Tibial artery (tissue), 4 donors: ENCODE data around the gene MIPEP.

Source experiments
- DNase-seq, 2 donors: peaks; one replicate each; pipeline ENCODE4 v3.0.0-alpha.2; 2019
- H3K27ac ChIP-seq, 2 donors: fragments of 200-600 bp; sonication (generic) in 1 of 2; 1 replicate in 1 of 2; 2 replicates in 1 of 2; pipeline ENCODE4 v1.5.1; 2018 to 2019; ENCODE audit warnings: mild to moderate bottlenecking in 1 of 2
- H3K27me3 ChIP-seq, 2 donors: fragments of 200-600 bp; sonication (generic) in 1 of 2; one replicate each; pipeline versions ENCODE4 v1.5.1 to v1.6.0; 2016 to 2019
- H3K36me3 ChIP-seq, 3 donors: fragments of 200-600 bp; sonication (generic) in 2 of 3; one replicate each; pipeline ENCODE4 v1.5.1; 2016 to 2019; ENCODE audit warnings: mild to moderate bottlenecking in 2 of 3
- H3K4me1 ChIP-seq, 4 donors: fragments of 200-600 bp; sonication (generic) in 2 of 4; 1 replicate in 3 of 4; 2 replicates in 1 of 4; pipeline ENCODE4 v1.5.1; 2016 to 2019
- H3K4me3 ChIP-seq, 2 donors: fragments of 200-600 bp; sonication (generic) in 1 of 2; 1 replicate in 1 of 2; 2 replicates in 1 of 2; pipeline ENCODE4 v1.5.1; 2018 to 2019; ENCODE audit warnings: mild to moderate bottlenecking in 2 of 2
- H3K9me3 ChIP-seq, 3 donors: fragments of 200-600 bp; sonication (generic) in 1 of 3; one replicate each; pipeline ENCODE4 v1.5.1; 2016 to 2019
- CTCF ChIP-seq, 2 experiments: fragments of 200-600 bp in 1 of 2; fragments of 450-650 bp in 1 of 2; IDR thresholded peaks; one replicate each; pipeline ENCODE4 v1.5.1; 2017 to 2019; ENCODE audit warnings: antibody characterized with exemption in 2 of 2, mild to moderate bottlenecking in 1 of 2, moderate library complexity in 1 of 2
- intact Hi-C: fragments of 100-400 bp; cut with DNase I; formaldehyde crosslinking; loops from one replicate; pipeline ENCODE4 v1.15.0; 2023; ENCODE audit warnings: low total_unique reads

Gene MIPEP

GRCh38 chr13:23776698-23777574, 112.3 kb downstream of the MIPEP start:
- no peak overlapping the region for H3K27ac ChIP-seq
- H3K4me1 ChIP-seq = no peaks in the 10 kb centered on the region
- intact Hi-C loops = no loop called here
- no peaks in the 10 kb centered on the region for H3K9me3 ChIP-seq
- TF ChIP-seq CTCF (IDR thresholded peaks at IDR 0.05) = no peak
- no peak overlapping the region for H3K4me3 ChIP-seq
- no peaks in the 10 kb centered on the region for H3K36me3 ChIP-seq
- DNase-seq = no peak
- no peaks in the 10 kb centered on the region for H3K27me3 ChIP-seq

GRCh38 chr13:23772717-23773116, 116.5 kb downstream of the MIPEP start:
- intact Hi-C loops = no loop called here
- no peak overlapping the region for H3K4me3 ChIP-seq
- H3K9me3 ChIP-seq = no peaks in the 10 kb centered on the region
- no peak for DNase-seq
- TF ChIP-seq CTCF (IDR thresholded peaks at IDR 0.05) = no peak
- H3K4me1 ChIP-seq = no peaks in the 10 kb centered on the region
- H3K27ac ChIP-seq = no peak overlapping the region
- no peaks in the 10 kb centered on the region for H3K27me3 ChIP-seq
- H3K36me3 ChIP-seq = no peaks in the 10 kb centered on the region

GRCh38 chr13:23771956-23772355, 117.2 kb downstream of the MIPEP start:
- Histone ChIP-seq H3K4me3 (no peak overlapping the region), H3K27me3 (no peaks in the 10 kb centered on the region), H3K4me1 (no peaks in the 10 kb centered on the region), H3K36me3 (no peaks in the 10 kb centered on the region), H3K27ac (no peak overlapping the region), H3K9me3 (no peaks in the 10 kb centered on the region)
- DNase-seq = no peak
- intact Hi-C loops = no loop called here
- no peak for TF ChIP-seq CTCF (IDR thresholded peaks at IDR 0.05)

GRCh38 chr13:23771552-23771951, 117.6 kb downstream of the MIPEP start:
- intact Hi-C loops = no loop called here
- TF ChIP-seq CTCF (IDR thresholded peaks at IDR 0.05) = no peak

GRCh38 chr13:23770973-23771372, 118.2 kb downstream of the MIPEP start:
- H3K9me3 ChIP-seq = no peaks in the 10 kb centered on the region
- no peaks in the 10 kb centered on the region for H3K36me3 ChIP-seq
- H3K4me3 ChIP-seq = no peak overlapping the region
- H3K4me1 ChIP-seq = no peaks in the 10 kb centered on the region
- H3K27me3 ChIP-seq = no peaks in the 10 kb centered on the region
- TF ChIP-seq CTCF (IDR thresholded peaks at IDR 0.05) = no peak
- no peak overlapping the region for H3K27ac ChIP-seq
- no peak for DNase-seq
- intact Hi-C loops = no loop called here

More at GRCh38 chr13:23771552-23771951, 117.6 kb downstream of the MIPEP start:
- H3K4me3 ChIP-seq = no peak overlapping the region
- H3K27ac ChIP-seq = no peak overlapping the region
- no peaks in the 10 kb centered on the region for H3K27me3 ChIP-seq
- no peaks in the 10 kb centered on the region for H3K9me3 ChIP-seq
- no peaks in the 10 kb centered on the region for H3K4me1 ChIP-seq
- no peaks in the 10 kb centered on the region for H3K36me3 ChIP-seq
- DNase-seq = no peak
